HCT116 (cell line): ENCODE measurements around the gene SERTAD3. TPM values are rescaled to one million over a fixed set of nuclear protein-coding genes. Genes with fewer than 3 reads are reported as not detected.

Experiments
- EGR1 ChIP-seq: IDR thresholded peaks from 2 replicates; pipeline ENCODE4 v1.6.1; 2012; ENCODE audit warnings: low read depth
- ELF1 ChIP-seq: IDR thresholded peaks from 2 replicates; pipeline ENCODE4 v1.6.1; 2012; ENCODE audit warnings: low read depth, borderline replicate concordance
- EZH2phosphoT487 ChIP-seq: fragments of 200-600 bp; IDR thresholded peaks from 2 replicates; pipeline ENCODE4 v1.6.1; 2018; ENCODE audit warnings: antibody characterized with exemption, borderline replicate concordance
- JUND ChIP-seq: IDR thresholded peaks from 2 replicates; pipeline ENCODE4 v1.6.1; 2012
- POLR2AphosphoS5 ChIP-seq: IDR thresholded peaks from 2 replicates; pipeline ENCODE4 v1.6.1; 2011; ENCODE audit warnings: mild to moderate bottlenecking, low read depth, low read length, moderate library complexity
- RAD21 ChIP-seq: IDR thresholded peaks from 2 replicates; pipeline ENCODE4 v1.6.1; 2012; ENCODE audit warnings: low read depth, mild to moderate bottlenecking
- SP1 ChIP-seq: IDR thresholded peaks from 2 replicates; pipeline ENCODE4 v1.6.1; 2012; ENCODE audit warnings: low read depth
- TCF7L2 ChIP-seq: IDR thresholded peaks from 2 replicates; pipeline ENCODE4 v1.7.0; 2011; ENCODE audit warnings: borderline replicate concordance, inconsistent platforms; ENCODE audit not compliant: insufficient read depth, insufficient read length; ENCODE audit errors: extremely low read depth
- ZFX ChIP-seq: fragments of 450-650 bp; IDR thresholded peaks from 2 replicates; pipeline ENCODE4 v1.6.1; 2017
- total RNA-seq: library from RNA; stranded (reverse); gene quantifications from one replicate; pipeline ENCODE4 v1.2.1, GENCODE V29; 2021; ENCODE audit not compliant: unreplicated experiment
- TF ChIP-seq, protein P1 (sequence below): IDR thresholded peaks from 2 replicates; pipeline ENCODE4 v1.6.1; 2012
- TF ChIP-seq, protein P2 (sequence below): IDR thresholded peaks from 2 replicates; pipeline ENCODE4 v1.6.1; 2012; ENCODE audit warnings: low read depth
- TF ChIP-seq, protein P3 (sequence below), 3 experiments: fragments of 200-600 bp in 1 of 3; sonication (generic) in 1 of 3; IDR thresholded peaks in 2 of 3; conservative IDR thresholded peaks in 1 of 3; 2 replicates each; pipeline ENCODE4 v1.5.1; 2012 to 2017; ENCODE audit warnings: low read depth in 2 of 3, low read length in 2 of 3, antibody characterized with exemption in 1 of 3, borderline replicate concordance in 1 of 3, control low read depth in 1 of 3, mild to moderate bottlenecking in 1 of 3, mixed read lengths in 1 of 3, mixed run types in 1 of 3, moderate library complexity in 1 of 3; ENCODE audit not compliant: insufficient read depth in 1 of 3

The SERTAD3 gene
- total RNA-seq, 1 experiment from 2014 or later, result 32.4 TPM

DNA sequence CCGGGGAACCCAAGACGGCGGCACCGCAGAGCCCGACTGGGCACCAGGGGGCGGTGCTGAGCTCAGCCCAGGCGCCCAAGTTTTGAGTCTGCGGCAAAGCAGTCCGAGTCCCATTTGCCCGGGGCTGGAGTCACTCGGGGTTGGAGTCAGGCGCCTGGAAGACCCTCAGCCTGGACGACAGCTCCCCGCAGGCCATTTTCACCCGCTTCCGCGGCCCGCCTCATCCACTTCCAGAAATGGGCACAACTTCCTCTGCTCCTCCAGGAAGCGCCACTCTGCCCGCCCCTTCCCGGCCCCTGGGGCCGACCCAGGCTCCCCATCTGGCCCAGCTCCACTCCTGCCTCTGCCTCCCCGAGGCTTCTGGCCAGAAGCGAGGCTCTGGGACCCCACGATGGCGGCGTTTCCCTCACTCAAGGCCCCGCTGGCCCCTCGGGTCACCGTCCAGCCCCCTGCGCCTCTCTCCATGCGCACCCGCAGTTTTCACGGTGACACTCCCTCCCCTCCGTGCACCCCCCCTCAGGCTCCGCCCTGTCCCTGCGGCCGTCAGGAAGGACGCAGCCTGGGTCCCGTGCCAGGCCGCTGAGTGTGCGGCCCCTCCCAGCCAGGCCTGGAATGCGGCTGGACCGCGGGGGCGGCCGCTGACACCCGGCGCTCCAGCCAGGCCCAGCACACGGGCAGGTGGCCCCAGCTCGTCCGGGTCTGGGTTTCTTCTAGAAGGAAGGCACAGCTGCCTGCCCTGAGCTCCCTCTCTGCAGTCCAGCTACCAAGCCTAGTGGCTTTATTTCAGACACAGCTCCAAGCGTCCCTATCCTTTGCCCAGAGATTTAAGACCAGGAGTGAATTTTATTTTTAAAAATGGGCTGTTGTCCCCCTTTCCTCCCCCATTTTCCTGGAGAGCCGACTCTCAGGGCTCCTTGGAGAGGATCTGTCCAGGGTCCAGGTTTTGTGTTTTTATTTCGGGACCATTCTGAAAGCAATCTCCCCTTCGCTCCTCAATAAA is 23.1 kb downstream of the SERTAD3 start (continued):
- TF ChIP-seq, protein P1, sequence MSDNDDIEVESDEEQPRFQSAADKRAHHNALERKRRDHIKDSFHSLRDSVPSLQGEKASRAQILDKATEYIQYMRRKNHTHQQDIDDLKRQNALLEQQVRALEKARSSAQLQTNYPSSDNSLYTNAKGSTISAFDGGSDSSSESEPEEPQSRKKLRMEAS, result peak; percentile 90
- TF ChIP-seq POLR2AphosphoS5, result peak; percentile 93
- peak; percentile 99 for TF ChIP-seq EGR1
- no peak for TF ChIP-seq EZH2phosphoT487
- TF ChIP-seq, protein P2, sequence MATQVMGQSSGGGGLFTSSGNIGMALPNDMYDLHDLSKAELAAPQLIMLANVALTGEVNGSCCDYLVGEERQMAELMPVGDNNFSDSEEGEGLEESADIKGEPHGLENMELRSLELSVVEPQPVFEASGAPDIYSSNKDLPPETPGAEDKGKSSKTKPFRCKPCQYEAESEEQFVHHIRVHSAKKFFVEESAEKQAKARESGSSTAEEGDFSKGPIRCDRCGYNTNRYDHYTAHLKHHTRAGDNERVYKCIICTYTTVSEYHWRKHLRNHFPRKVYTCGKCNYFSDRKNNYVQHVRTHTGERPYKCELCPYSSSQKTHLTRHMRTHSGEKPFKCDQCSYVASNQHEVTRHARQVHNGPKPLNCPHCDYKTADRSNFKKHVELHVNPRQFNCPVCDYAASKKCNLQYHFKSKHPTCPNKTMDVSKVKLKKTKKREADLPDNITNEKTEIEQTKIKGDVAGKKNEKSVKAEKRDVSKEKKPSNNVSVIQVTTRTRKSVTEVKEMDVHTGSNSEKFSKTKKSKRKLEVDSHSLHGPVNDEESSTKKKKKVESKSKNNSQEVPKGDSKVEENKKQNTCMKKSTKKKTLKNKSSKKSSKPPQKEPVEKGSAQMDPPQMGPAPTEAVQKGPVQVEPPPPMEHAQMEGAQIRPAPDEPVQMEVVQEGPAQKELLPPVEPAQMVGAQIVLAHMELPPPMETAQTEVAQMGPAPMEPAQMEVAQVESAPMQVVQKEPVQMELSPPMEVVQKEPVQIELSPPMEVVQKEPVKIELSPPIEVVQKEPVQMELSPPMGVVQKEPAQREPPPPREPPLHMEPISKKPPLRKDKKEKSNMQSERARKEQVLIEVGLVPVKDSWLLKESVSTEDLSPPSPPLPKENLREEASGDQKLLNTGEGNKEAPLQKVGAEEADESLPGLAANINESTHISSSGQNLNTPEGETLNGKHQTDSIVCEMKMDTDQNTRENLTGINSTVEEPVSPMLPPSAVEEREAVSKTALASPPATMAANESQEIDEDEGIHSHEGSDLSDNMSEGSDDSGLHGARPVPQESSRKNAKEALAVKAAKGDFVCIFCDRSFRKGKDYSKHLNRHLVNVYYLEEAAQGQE, result no peak
- TF ChIP-seq ELF1, result no peak; the same call in 1 of the 2 replicates
- peak; percentile 59; the same call in 1 of the 2 replicates for TF ChIP-seq ZFX
- TF ChIP-seq TCF7L2, result peak; percentile 41
- TF ChIP-seq SP1, result peak; percentile 94
- peak; percentile 74 for TF ChIP-seq JUND
- TF ChIP-seq, protein P3, sequence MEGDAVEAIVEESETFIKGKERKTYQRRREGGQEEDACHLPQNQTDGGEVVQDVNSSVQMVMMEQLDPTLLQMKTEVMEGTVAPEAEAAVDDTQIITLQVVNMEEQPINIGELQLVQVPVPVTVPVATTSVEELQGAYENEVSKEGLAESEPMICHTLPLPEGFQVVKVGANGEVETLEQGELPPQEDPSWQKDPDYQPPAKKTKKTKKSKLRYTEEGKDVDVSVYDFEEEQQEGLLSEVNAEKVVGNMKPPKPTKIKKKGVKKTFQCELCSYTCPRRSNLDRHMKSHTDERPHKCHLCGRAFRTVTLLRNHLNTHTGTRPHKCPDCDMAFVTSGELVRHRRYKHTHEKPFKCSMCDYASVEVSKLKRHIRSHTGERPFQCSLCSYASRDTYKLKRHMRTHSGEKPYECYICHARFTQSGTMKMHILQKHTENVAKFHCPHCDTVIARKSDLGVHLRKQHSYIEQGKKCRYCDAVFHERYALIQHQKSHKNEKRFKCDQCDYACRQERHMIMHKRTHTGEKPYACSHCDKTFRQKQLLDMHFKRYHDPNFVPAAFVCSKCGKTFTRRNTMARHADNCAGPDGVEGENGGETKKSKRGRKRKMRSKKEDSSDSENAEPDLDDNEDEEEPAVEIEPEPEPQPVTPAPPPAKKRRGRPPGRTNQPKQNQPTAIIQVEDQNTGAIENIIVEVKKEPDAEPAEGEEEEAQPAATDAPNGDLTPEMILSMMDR (IDR thresholded peaks at IDR 0.05 in 2 of 3, conservative IDR thresholded peaks at IDR 0.05 in 1 of 3; ENCODE audit: borderline replicate concordance in 1 of 3, insufficient read depth in 1 of 3, low read depth in 2 of 3, low read length in 2 of 3), result peak in 2 of 3 experiments; percentile 87 to 97; a peak in 5 of 6 replicates
- peak; percentile 59 for TF ChIP-seq RAD21
